ENCODE measurements around the gene COX17. TPM values are rescaled to one million over a fixed set of nuclear protein-coding genes. Genes with fewer than 3 reads are reported as not detected.

COX17 gene
- total and polyA plus RNA-seq, 2 of the 13 experiments (the other 11 are each of a cell fraction or from before 2014, with no cell fraction given) = 41.4 to 51.0 TPM

GRCh38 chr3:119647843-119648575 lies 29.2 kb downstream of the COX17 start:
- Histone ChIP-seq H3K36me3 (replicated peaks in 1 of 2; ENCODE audit: control insufficient read depth in 1 of 2, insufficient read depth in 2 of 2, low read length in 2 of 2) (no peaks in the 10 kb centered on the region), H3K4me2 (ENCODE audit: low read depth, low read length) (no peak overlapping the region), H3K27ac (ENCODE audit: extremely low read length, insufficient read depth, low read length) (no peak overlapping the region), H4K20me1 (ENCODE audit: insufficient read depth, low read length) (no peaks in the 10 kb centered on the region), H3K4me3 (replicated peaks in 1 of 3; ENCODE audit: insufficient read depth in 1 of 3, low read depth in 2 of 3, low read length in 3 of 3) (no peak overlapping the region), H3K4me1 (ENCODE audit: insufficient read depth, low read length) (peaks cover 19% of the 10 kb centered on the region), H3K27me3 (ENCODE audit: control insufficient read depth in 1 of 2, insufficient read depth in 2 of 2, low read length in 2 of 2) (no peaks in the 10 kb centered on the region), H2AFZ (ENCODE audit: low read length) (no peak overlapping the region), H3K9ac (ENCODE audit: insufficient read depth, low read depth, low read length) (no peak overlapping the region), H3K9me3 (ENCODE audit: low read length) (no peaks in the 10 kb centered on the region), H3K79me2 (ENCODE audit: insufficient read depth, low read length) (no peaks in the 10 kb centered on the region)
- no peak for ATAC-seq
- intact Hi-C loops (cut with micrococcal nuclease; ENCODE audit: unreplicated experiment) (no loop called here), in situ Hi-C loops (cut with HindIII; ENCODE audit: extremely low pct_ligation_motif_present, low pct_unique_long_range_greater_than_20kb) (no loop called here)
- FAIRE-seq = no peak
- WGBS (ENCODE audit: low lambda C conversion rate) = 72% methylated on average over 12 of the region's 12 CpGs
- ChIA-PET CTCF (ENCODE audit: low intra/inter-chr PET ratio, low total read pairs) (no interaction called here), POLR2A (no interaction called here)
- no TSS peak for BruUV-seq (replicated peaks)
- DNase-seq (ENCODE audit: low spot score) = no peak
- TF ChIP-seq NR0B2 (CRISPR knock-in tag; IDR thresholded peaks at IDR 0.05) (no peak), BCL3 (CRISPR knock-in tag; IDR thresholded peaks at IDR 0.05) (no peak), MED1 (CRISPR knock-in tag; IDR thresholded peaks at IDR 0.05) (no peak), HINFP (CRISPR knock-in tag; IDR thresholded peaks at IDR 0.05; ENCODE audit: low read depth) (no peak), SMC3 (IDR thresholded peaks at IDR 0.05; ENCODE audit: low read length) (no peak), ATF3 (CRISPR knock-in tag; IDR thresholded peaks at IDR 0.05) (no peak), HNF1B (CRISPR knock-in tag; IDR thresholded peaks at IDR 0.05) (no peak), ZNF33B (CRISPR knock-in tag; IDR thresholded peaks at IDR 0.05) (no peak), FUBP1 (CRISPR knock-in tag; IDR thresholded peaks at IDR 0.05; ENCODE audit: borderline replicate concordance) (no peak), HNF1A (IDR thresholded peaks at IDR 0.05; ENCODE audit: low read depth) (no peak), HNF1A (CRISPR knock-in tag; IDR thresholded peaks at IDR 0.05; ENCODE audit: borderline replicate concordance) (no peak)
